K562 (cell line): ENCODE results near the gene AP3B2. TPM values are rescaled to one million over a fixed set of nuclear protein-coding genes. Genes with fewer than 3 reads are reported as not detected.

Source experiments
- ATAC-seq: fragments of 200-7000 bp; cut with Tn5 transposase; 3 replicates; pipeline ENCODE4 v1.9.1; 2020; ENCODE audit warnings: moderate library complexity
- BruUV-seq: library from RNA; stranded (reverse); fragments of 400-500 nt; replicated peaks from 2 replicates; lab custom pipeline; 2021; lab: Mats Ljungman, UMichigan
- CTCF ChIA-PET: fragments of 300-600 bp; formaldehyde crosslinking; extraction: SDS; loops from one replicate; lab custom pipeline; 2021; ENCODE audit warnings: low intra/inter-chr PET ratio; lab: Yijun Ruan, JAX
- POLR2A ChIA-PET: fragments of 300-600, 350-650 bp; sonication (Branson Sonifier 250); formaldehyde crosslinking; extraction: SDS; loops from one replicate; lab custom pipeline; 2021; ENCODE audit warnings: antibody characterized with exemption, inconsistent platforms; lab: Yijun Ruan, JAX
- DNase-seq, 4 experiments: peaks; one replicate each; pipeline versions ENCODE4 v3.0.0 to v3.0.0-alpha.2; 2011 to 2018; ENCODE audit warnings: low spot score in 3 of 4, mixed read lengths in 3 of 4; ENCODE audit errors: extremely low read depth in 1 of 4
- FAIRE-seq: peaks from 2 replicates; lab custom pipeline; 2011; peaks lifted over from hg19 to GRCh38; lab: Jason Lieb, UNC
- H2AFZ ChIP-seq: 2 replicates; pipeline ENCODE4 v1.6.0; 2011; ENCODE audit warnings: low read depth, low read length, control low read depth, inconsistent platforms
- H3K27ac ChIP-seq: fragments of 200-600 bp; 3 replicates; pipeline ENCODE4 v1.8.0; 2011; ENCODE audit warnings: low read depth, mild to moderate bottlenecking, control low read depth, inconsistent platforms, low read length, moderate library complexity, mixed read lengths; ENCODE audit errors: extremely low read depth
- H3K27me3 ChIP-seq, 2 experiments: fragments of 300-600 bp in 1 of 2; 2 replicates in 1 of 2; 3 replicates in 1 of 2; pipeline versions ENCODE4 v1.6.0 to v1.8.0; 2011; ENCODE audit warnings: inconsistent platforms in 2 of 2, low read length in 2 of 2, mild to moderate bottlenecking in 1 of 2, mixed read lengths in 1 of 2, moderate library complexity in 1 of 2; ENCODE audit not compliant: control insufficient read depth in 2 of 2, insufficient read depth in 2 of 2
- H3K36me3 ChIP-seq: fragments of 300-600 bp; 3 replicates; pipeline ENCODE4 v1.8.0; 2011; ENCODE audit warnings: mild to moderate bottlenecking, low read length, inconsistent platforms; ENCODE audit not compliant: control insufficient read depth, insufficient read depth
- H3K4me1 ChIP-seq, 2 experiments: fragments of 200-600 bp in 1 of 2; replicated peaks in 1 of 2; 2 replicates in 1 of 2; 3 replicates in 1 of 2; pipeline versions ENCODE4 v1.5.1 to v1.8.0; 2011; ENCODE audit warnings: inconsistent platforms in 2 of 2, low read length in 2 of 2, mild to moderate bottlenecking in 1 of 2, mixed read lengths in 1 of 2, moderate library complexity in 1 of 2; ENCODE audit not compliant: control insufficient read depth in 2 of 2, insufficient read depth in 2 of 2
- H3K4me2 ChIP-seq: 2 replicates; pipeline ENCODE4 v1.6.1; 2011; ENCODE audit warnings: low read length, control low read depth, inconsistent platforms, mixed read lengths; ENCODE audit not compliant: insufficient read depth
- H3K4me3 ChIP-seq: fragments of 200-600 bp; sonication (generic), shearing (Covaris generic); 2 replicates; pipeline ENCODE4 v1.5.1; 2016; ENCODE audit warnings: control low read depth, inconsistent platforms
- H3K79me2 ChIP-seq: fragments of 200-600 bp; 3 replicates; pipeline ENCODE4 v1.8.0; 2011; ENCODE audit warnings: low read length, inconsistent platforms; ENCODE audit not compliant: control insufficient read depth, insufficient read depth
- H3K9ac ChIP-seq, 2 experiments: 2 replicates each; pipeline versions ENCODE4 v1.6.0 to v1.6.1; 2011; ENCODE audit warnings: low read depth in 2 of 2, low read length in 2 of 2, control low read depth in 1 of 2, inconsistent platforms in 1 of 2, mild to moderate bottlenecking in 1 of 2, mixed read lengths in 1 of 2; ENCODE audit not compliant: insufficient read depth in 1 of 2
- H3K9me1 ChIP-seq: one replicate; pipeline ENCODE4 v1.6.0; 2011; ENCODE audit warnings: inconsistent platforms, mild to moderate bottlenecking, low read length, moderate library complexity; ENCODE audit not compliant: control insufficient read depth, insufficient read depth
- H3K9me3 ChIP-seq: replicated peaks from 2 replicates; pipeline ENCODE4 v1.5.1; 2011; ENCODE audit warnings: low read depth, low read length, inconsistent platforms; ENCODE audit not compliant: control insufficient read depth, insufficient read depth
- H4K20me1 ChIP-seq: replicated peaks from 2 replicates; pipeline ENCODE4 v1.6.1; 2011; ENCODE audit warnings: low read length, inconsistent platforms, mixed read lengths; ENCODE audit not compliant: control insufficient read depth, insufficient read depth
- BCOR ChIP-seq: fragments of 450-650 bp; IDR thresholded peaks from 2 replicates; pipeline ENCODE4 v1.6.1; 2016
- CAMTA2 ChIP-seq: fragments of 250-450 bp; sonication (Bioruptor Pico); conservative IDR thresholded peaks from 2 replicates; pipeline ENCODE4 v1.5.1; 2022
- KDM1A ChIP-seq, 2 experiments: fragments of 450-650 bp; IDR thresholded peaks; 2 replicates each; pipeline ENCODE4 v1.6.1; 2016; ENCODE audit warnings: mild to moderate bottlenecking in 2 of 2
- RBM25 ChIP-seq: fragments of 200-400 bp; formaldehyde crosslinking; IDR thresholded peaks from 2 replicates; pipeline ENCODE4 v1.6.1; 2018; ENCODE audit warnings: low read length, low read depth, moderate library complexity; ENCODE audit not compliant: severe bottlenecking
- ZNF121 ChIP-seq: sonication (generic); formaldehyde crosslinking; conservative IDR thresholded peaks from 2 replicates; pipeline ENCODE4 v1.8.0; 2022; ENCODE audit warnings: missing genetic modification reagents
- ZNF384 ChIP-seq: IDR thresholded peaks from 2 replicates; pipeline ENCODE4 v1.6.1; 2012; ENCODE audit warnings: low read depth, low read length, improper control_type of control experiment
- WGBS: fragments of 100-300 bp; shearing (Covaris generic); methylation state at CpG from one replicate; pipeline ENCODE4 v1.1.6; 2016; ENCODE audit warnings: low coverage, mixed read lengths; ENCODE audit not compliant: insufficient coverage; ENCODE audit errors: missing lambda C conversion rate; 5-methylcytosine and 5-hydroxymethylcytosine counted together
- in situ Hi-C: fragments of 300-500 bp; cut with MboI; formaldehyde crosslinking; loops from 4 replicates; pipeline ENCODE4 v1.15.0; 2018; ENCODE audit warnings: inconsistent platforms, mixed read lengths
- intact Hi-C: fragments of 100-400 bp; cut with micrococcal nuclease; formaldehyde crosslinking; loops from 2 replicates; pipeline ENCODE4 v1.14.2; 2022
- polyA plus RNA-seq, 8 experiments: library from polyadenylated mRNA; depleted of rRNA in 4 of 8; stranded (reverse) in 5 of 8; unstranded in 3 of 8; fragments of >200 nt; fragmentation: Nextera tagmentation in 2 of 8; fragmentation: Illumina TruSeq in 1 of 8; extraction: Ambion mirVana in 2 of 8; extraction: Trizol in 1 of 8; gene quantifications; 2 replicates each; pipeline versions ENCODE4 v1.2.1 to v1.2.3, GENCODE V29; 2011 to 2014; ENCODE audit warnings: inconsistent platforms in 1 of 8, missing spikeins in 1 of 8
- total RNA-seq, 7 experiments: library from RNA; depleted of rRNA in 6 of 7; stranded (reverse); fragments of >200 nt in 6 of 7; fragmentation: Illumina TruSeq in 2 of 7; extraction: Trizol in 2 of 7; gene quantifications; 2 replicates each; pipeline versions ENCODE4 v1.2.1 to v1.2.3, GENCODE V29; 2011 to 2021; ENCODE audit warnings: low replicate concordance in 1 of 7

The AP3B2 gene
- total and polyA plus RNA-seq, 9 of the 15 experiments (the other 6 are each of a cell fraction or from before 2014, with no cell fraction given): 0.03 to 0.15 (median 0.10) TPM; not detected in 2

DNA sequence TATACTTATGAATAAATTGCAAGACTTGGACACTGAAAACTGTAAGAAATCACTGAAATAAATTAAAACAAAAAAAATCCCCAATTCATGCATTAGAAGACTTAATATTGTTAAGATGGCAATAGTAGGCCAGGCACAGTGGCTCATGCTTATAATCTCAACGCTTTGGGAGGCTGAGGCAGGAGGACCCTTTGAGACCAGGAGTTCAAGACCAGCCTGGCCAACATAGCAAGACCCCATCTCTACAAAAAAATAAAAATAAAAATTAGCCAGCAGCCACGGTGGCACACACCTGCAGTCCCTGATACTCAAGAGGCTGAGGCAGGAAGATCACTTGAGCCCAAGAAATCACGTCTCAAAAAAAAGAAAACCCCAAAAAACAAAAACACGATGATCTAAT lies 98.3 kb downstream of the AP3B2 start:
- Histone ChIP-seq H3K27ac (no peak overlapping the region), H3K79me2 (no peaks in the 10 kb centered on the region), H3K4me1 (peaks cover 6 to 10% of the 10 kb centered on the region in 2 experiments; a peak in 4 of 5 replicates), H3K27me3 (no peaks in the 10 kb centered on the region), H3K9me3 (no peaks in the 10 kb centered on the region), H3K9ac (no peak overlapping the region), H3K9me1 (no peaks in the 10 kb centered on the region), H2AFZ (no peak overlapping the region), H4K20me1 (no peaks in the 10 kb centered on the region), H3K4me3 (no peak overlapping the region), H3K4me2 (no peak overlapping the region), H3K36me3 (no peaks in the 10 kb centered on the region)
- ATAC-seq (no peak), DNase-seq (no peak), FAIRE-seq (no peak)
- in situ Hi-C loops (no loop called here), intact Hi-C loops (no loop called here)
- TF ChIP-seq KDM1A (IDR thresholded peaks at IDR 0.05): 0 out of 4 replicates have a peak, but pooled peaks of 1 of the 2 experiments have one; percentile 10
- TF ChIP-seq ZNF121 (CRISPR knock-in tag): peak; percentile 91
- peak; percentile 72 for TF ChIP-seq BCOR
- TF ChIP-seq ZNF384: no peak
- TF ChIP-seq RBM25: peak; percentile 42
- TF ChIP-seq CAMTA2 (CRISPR knock-in tag): no peak
- BruUV-seq: no TSS peak
- CTCF ChIA-PET: no interaction called here
- 81% methylated on average over 4 of the region's 4 CpGs for WGBS
- POLR2A ChIA-PET: interaction anchor here (1.6 kb wide), 1 partner anchor 15 kb away, joined by 3 read pairs; no protein-coding TSS in a partner anchor

Other genes starting within 250 kb of the AP3B2 start
- gene RPS17, start 169.4 kb downstream of the AP3B2 start, total RNA-seq (2014; rRNA removed): 4,669 and 6,363 TPM in 2 replicates
- 4,513 and 5,229 TPM in 2 replicates for gene RPS17, start 169.4 kb downstream of the AP3B2 start, total RNA-seq (2014; rRNA removed; fragmentation: Illumina TruSeq; extraction: Trizol)
- gene RPS17, start 169.4 kb downstream of the AP3B2 start, total RNA-seq (2015; rRNA removed; fragmentation: Illumina TruSeq; extraction: Trizol): 5,690 and 6,000 TPM in 2 replicates
- gene RPS17, start 169.4 kb downstream of the AP3B2 start, total RNA-seq (2021): 2,376 and 2,708 TPM in 2 replicates
- 5,062 and 5,477 TPM in 2 replicates for gene RPS17, start 169.4 kb downstream of the AP3B2 start, polyA plus RNA-seq (2011; rRNA removed)
- 2,686 and 3,105 TPM in 2 replicates for gene RPS17, start 169.4 kb downstream of the AP3B2 start, polyA plus RNA-seq (2014; fragmentation: Illumina TruSeq; extraction: Trizol)
- gene RPS17, start 169.4 kb downstream of the AP3B2 start, polyA plus RNA-seq (2014; fragmentation: Nextera tagmentation; extraction: Ambion mirVana): 1,000 to 10,000 TPM; 1,988 to 2,233 TPM
- gene RPS17, start 169.4 kb downstream of the AP3B2 start, polyA plus RNA-seq (2014; rRNA removed): 6,515 and 6,851 TPM in 2 replicates
- gene CPEB1, start 62.5 kb downstream of the AP3B2 start, total RNA-seq (2014; rRNA removed): 6.3 and 10.9 TPM in 2 replicates
- 8.9 and 9.7 TPM in 2 replicates for gene CPEB1, start 62.5 kb downstream of the AP3B2 start, total RNA-seq (2014; rRNA removed; fragmentation: Illumina TruSeq; extraction: Trizol)
- 10.2 and 10.5 TPM in 2 replicates for gene CPEB1, start 62.5 kb downstream of the AP3B2 start, total RNA-seq (2015; rRNA removed; fragmentation: Illumina TruSeq; extraction: Trizol)
- gene CPEB1, start 62.5 kb downstream of the AP3B2 start, total RNA-seq (2021): 13.4 and 13.7 TPM in 2 replicates
- gene CPEB1, start 62.5 kb downstream of the AP3B2 start, polyA plus RNA-seq (2011; rRNA removed): 11.3 and 19.7 TPM in 2 replicates
- 9.1 and 11.0 TPM in 2 replicates for gene CPEB1, start 62.5 kb downstream of the AP3B2 start, polyA plus RNA-seq (2014; fragmentation: Illumina TruSeq; extraction: Trizol)
- 1 to 10 TPM; 2.2 to 2.8 TPM for gene CPEB1, start 62.5 kb downstream of the AP3B2 start, polyA plus RNA-seq (2014; fragmentation: Nextera tagmentation; extraction: Ambion mirVana)
- gene CPEB1, start 62.5 kb downstream of the AP3B2 start, polyA plus RNA-seq (2014; rRNA removed): 8.9 and 9.8 TPM in 2 replicates
- not detected in 2 replicates for gene FSD2, start 96.2 kb upstream of the AP3B2 start, total RNA-seq (2014; rRNA removed)
- gene FSD2, start 96.2 kb upstream of the AP3B2 start, total RNA-seq (2014; rRNA removed; fragmentation: Illumina TruSeq; extraction: Trizol): not detected in 2 replicates
- not detected in 2 replicates for gene FSD2, start 96.2 kb upstream of the AP3B2 start, total RNA-seq (2015; rRNA removed; fragmentation: Illumina TruSeq; extraction: Trizol)
- gene FSD2, start 96.2 kb upstream of the AP3B2 start, total RNA-seq (2021): not detected in 2 replicates
- gene FSD2, start 96.2 kb upstream of the AP3B2 start, polyA plus RNA-seq (2011; rRNA removed): not detected in 2 replicates
- 0.01 TPM in 1 of 2 replicates, not detected in the other for gene FSD2, start 96.2 kb upstream of the AP3B2 start, polyA plus RNA-seq (2014; fragmentation: Illumina TruSeq; extraction: Trizol)
- under 1 TPM; 0.01 to 0.06 TPM for gene FSD2, start 96.2 kb upstream of the AP3B2 start, polyA plus RNA-seq (2014; fragmentation: Nextera tagmentation; extraction: Ambion mirVana)
- not detected in 2 replicates for gene FSD2, start 96.2 kb upstream of the AP3B2 start, polyA plus RNA-seq (2014; rRNA removed)
- 3.6 and 4.3 TPM in 2 replicates for gene WHAMM, start 99.8 kb upstream of the AP3B2 start, total RNA-seq (2014; rRNA removed)
- 3.8 and 4.7 TPM in 2 replicates for gene WHAMM, start 99.8 kb upstream of the AP3B2 start, total RNA-seq (2014; rRNA removed; fragmentation: Illumina TruSeq; extraction: Trizol)
- gene WHAMM, start 99.8 kb upstream of the AP3B2 start, total RNA-seq (2015; rRNA removed; fragmentation: Illumina TruSeq; extraction: Trizol): 3.8 and 4.5 TPM in 2 replicates
- 4.5 and 4.8 TPM in 2 replicates for gene WHAMM, start 99.8 kb upstream of the AP3B2 start, total RNA-seq (2021)
- gene WHAMM, start 99.8 kb upstream of the AP3B2 start, polyA plus RNA-seq (2011; rRNA removed): 2.7 and 3.3 TPM in 2 replicates
- 4.0 TPM in 2 replicates for gene WHAMM, start 99.8 kb upstream of the AP3B2 start, polyA plus RNA-seq (2014; fragmentation: Illumina TruSeq; extraction: Trizol)
- 1 to 10 TPM; 2.0 to 2.3 TPM for gene WHAMM, start 99.8 kb upstream of the AP3B2 start, polyA plus RNA-seq (2014; fragmentation: Nextera tagmentation; extraction: Ambion mirVana)
- gene WHAMM, start 99.8 kb upstream of the AP3B2 start, polyA plus RNA-seq (2014; rRNA removed): 3.6 and 4.6 TPM in 2 replicates
- gene HOMER2, start 242.8 kb upstream of the AP3B2 start, total RNA-seq (2014; rRNA removed): 0.32 and 0.69 TPM in 2 replicates
- gene HOMER2, start 242.8 kb upstream of the AP3B2 start, total RNA-seq (2014; rRNA removed; fragmentation: Illumina TruSeq; extraction: Trizol): 0.25 and 0.57 TPM in 2 replicates
- 0.41 TPM in 1 of 2 replicates, not detected in the other for gene HOMER2, start 242.8 kb upstream of the AP3B2 start, total RNA-seq (2015; rRNA removed; fragmentation: Illumina TruSeq; extraction: Trizol)
- gene HOMER2, start 242.8 kb upstream of the AP3B2 start, total RNA-seq (2021): 0.47 and 0.54 TPM in 2 replicates
- 0.13 and 0.18 TPM in 2 replicates for gene HOMER2, start 242.8 kb upstream of the AP3B2 start, polyA plus RNA-seq (2011; rRNA removed)
- 0.30 and 0.43 TPM in 2 replicates for gene HOMER2, start 242.8 kb upstream of the AP3B2 start, polyA plus RNA-seq (2014; fragmentation: Illumina TruSeq; extraction: Trizol)
- under 1 TPM; 0.18 to 0.41 TPM for gene HOMER2, start 242.8 kb upstream of the AP3B2 start, polyA plus RNA-seq (2014; fragmentation: Nextera tagmentation; extraction: Ambion mirVana)
- 0.23 and 0.31 TPM in 2 replicates for gene HOMER2, start 242.8 kb upstream of the AP3B2 start, polyA plus RNA-seq (2014; rRNA removed)